ENCODE data around the gene LITAFD. TPM values are rescaled to one million over a fixed set of nuclear protein-coding genes. Genes with fewer than 3 reads are reported as not detected.
"Not testable (repeated sequence)": the region's sequence is repeated elsewhere in the genome, so short reads cannot be mapped to it uniquely, and the experiment has no call there.

Gene LITAFD
- not detected for total RNA-seq

- no peak for DNase-seq
- H3K27me3 ChIP-seq = no peaks in the 10 kb centered on the region
Observed at GRCh38 chr16:8882041-8882617, at the start of gene LITAFD. LITAFD (plus strand) TSS chr16:8882351; CDS start chr16:8884356, 2,005 bp downstream.

GRCh38 chr16:8832717-8833105, 49.4 kb upstream of the LITAFD start:
- Histone ChIP-seq H3K27me3 (no peaks in the 10 kb centered on the region), H3K9me3 (no peaks in the 10 kb centered on the region), H3K36me3 (no peaks in the 10 kb centered on the region), H3K4me1 (no peaks in the 10 kb centered on the region), H3K4me3 (no peak overlapping the region), H3K27ac (no peak overlapping the region)
- intact Hi-C loops (cut with DNase I; ENCODE audit: low total_unique reads) = no loop called here
- no peak for DNase-seq
- TF ChIP-seq CTCF (IDR thresholded peaks at IDR 0.05) (no peak), POLR2A (IDR thresholded peaks at IDR 0.05) (no peak)

More at GRCh38 chr16:8882041-8882617, at the start of gene LITAFD:
- Histone ChIP-seq H3K4me3 (no peak within 1 kb of the TSS), H3K27ac (no peak within 1 kb of the TSS), H3K4me1 (no peaks in the 10 kb centered on the region), H3K9me3 (no peaks in the 10 kb centered on the region), H3K36me3 (no peaks in the 10 kb centered on the region)
- TF ChIP-seq CTCF (IDR thresholded peaks at IDR 0.05) (no peak), POLR2A (IDR thresholded peaks at IDR 0.05) (no peak)
- intact Hi-C loops (cut with DNase I; ENCODE audit: low total_unique reads) = loop anchor here (10.0 kb wide), 2 partner anchors 227 to 317 kb away; no protein-coding TSS in a partner anchor

GRCh38 chr16:8836797-8837196, 45.4 kb upstream of the LITAFD start:
- intact Hi-C loops (cut with DNase I; ENCODE audit: low total_unique reads) = not testable (repeated sequence)

GRCh38 chr16:8837594-8837993, 44.6 kb upstream of the LITAFD start:
- H3K27me3 ChIP-seq; H3K4me3 ChIP-seq; H3K36me3 ChIP-seq; H3K27ac ChIP-seq; intact Hi-C loops (cut with DNase I; ENCODE audit: low total_unique reads); DNase-seq; H3K9me3 ChIP-seq; H3K4me1 ChIP-seq: not testable (repeated sequence)

More at GRCh38 chr16:8836797-8837196, 45.4 kb upstream of the LITAFD start:
- H3K36me3 ChIP-seq, H3K4me1 ChIP-seq, H3K4me3 ChIP-seq, DNase-seq, H3K9me3 ChIP-seq, H3K27ac ChIP-seq, H3K27me3 ChIP-seq: not testable (repeated sequence)

GRCh38 chr16:8842016-8842415, 40.1 kb upstream of the LITAFD start:
- H3K9me3 ChIP-seq; H3K27me3 ChIP-seq; intact Hi-C loops (cut with DNase I; ENCODE audit: low total_unique reads); H3K36me3 ChIP-seq; H3K4me1 ChIP-seq; H3K4me3 ChIP-seq; DNase-seq: not testable (repeated sequence)
- peak overlapping the region; percentile 41 to 49 for H3K27ac ChIP-seq

GRCh38 chr16:8843296-8843695, 38.9 kb upstream of the LITAFD start:
- H3K9me3 ChIP-seq; H3K27ac ChIP-seq; H3K27me3 ChIP-seq; H3K4me1 ChIP-seq; intact Hi-C loops (cut with DNase I; ENCODE audit: low total_unique reads); H3K4me3 ChIP-seq; H3K36me3 ChIP-seq: not testable (repeated sequence)
- DNase-seq = peak in 1 of 2 donors; percentile 37

GRCh38 chr16:8845699-8846298, 36.4 kb upstream of the LITAFD start:
- intact Hi-C loops (cut with DNase I; ENCODE audit: low total_unique reads) = no loop called here
- Histone ChIP-seq H3K27ac (no peak overlapping the region), H3K27me3 (no peaks in the 10 kb centered on the region), H3K9me3 (no peaks in the 10 kb centered on the region), H3K4me3 (no peak overlapping the region), H3K4me1 (no peaks in the 10 kb centered on the region), H3K36me3 (no peaks in the 10 kb centered on the region)
- TF ChIP-seq POLR2A (IDR thresholded peaks at IDR 0.05) = no peak
- no peak for TF ChIP-seq CTCF (IDR thresholded peaks at IDR 0.05)
- DNase-seq = no peak

Data from uterus (tissue), 4 donors.